K562 (cell line): ENCODE measurements around the gene ECSCR. TPM values are rescaled to one million over a fixed set of nuclear protein-coding genes. Genes with fewer than 3 reads are reported as not detected.

Experiments
- ATF2 ChIP-seq: sonication (generic); formaldehyde crosslinking; IDR thresholded peaks from 2 replicates; pipeline ENCODE4 v1.8.1; 2022; ENCODE audit warnings: missing genetic modification reagents
- ATF6 ChIP-seq: sonication (generic); formaldehyde crosslinking; IDR thresholded peaks from 2 replicates; pipeline ENCODE4 v1.4.0; 2020; ENCODE audit warnings: mild to moderate bottlenecking, missing genetic modification reagents
- BRD9 ChIP-seq: fragments of 450-650 bp; IDR thresholded peaks from 2 replicates; pipeline ENCODE4 v1.6.1; 2018; ENCODE audit warnings: low read depth; ENCODE audit not compliant: partially characterized antibody
- FOXJ2 ChIP-seq: fragments of 200-800 bp; sonication (Bioruptor generic); IDR thresholded peaks from 2 replicates; pipeline ENCODE4 v1.6.1; 2016; ENCODE audit warnings: missing genetic modification characterization, missing compliant biosample characterization
- GTF3C2 ChIP-seq: IDR thresholded peaks from 3 replicates; pipeline ENCODE4 v1.6.1; 2011; ENCODE audit warnings: borderline replicate concordance, mild to moderate bottlenecking, moderate library complexity; ENCODE audit not compliant: insufficient read length; ENCODE audit errors: extremely low read depth
- MITF ChIP-seq: IDR thresholded peaks from 2 replicates; pipeline ENCODE4 v1.6.1; 2014; ENCODE audit warnings: antibody characterized with exemption
- MYC ChIP-seq, 2 experiments: fragments of 250-450 bp in 1 of 2; sonication (Bioruptor Pico) in 1 of 2; IDR thresholded peaks; 2 replicates each; pipeline versions ENCODE4 v1.5.1 to v1.6.1; 2012 to 2021; ENCODE audit warnings: low read depth in 2 of 2, borderline replicate concordance in 1 of 2, improper control_type of control experiment in 1 of 2, low read length in 1 of 2, mild to moderate bottlenecking in 1 of 2, moderate library complexity in 1 of 2
- PTTG1 ChIP-seq: fragments of 450-650 bp; IDR thresholded peaks from 2 replicates; pipeline ENCODE4 v1.6.1; 2016; ENCODE audit warnings: low read depth, mild to moderate bottlenecking, missing genetic modification characterization, missing compliant biosample characterization
- RBM14 ChIP-seq: fragments of 200-400 bp; formaldehyde crosslinking; IDR thresholded peaks from 2 replicates; pipeline ENCODE4 v1.6.1; 2018; ENCODE audit warnings: low read depth, mild to moderate bottlenecking, low read length, moderate library complexity, borderline replicate concordance; ENCODE audit not compliant: insufficient read depth
- ZFP30 ChIP-seq: fragments of 250-450 bp; sonication (Bioruptor Pico); IDR thresholded peaks from 2 replicates; pipeline ENCODE4 v1.8.0; 2022; ENCODE audit warnings: moderate library complexity, mild to moderate bottlenecking, inconsistent platforms, borderline replicate concordance
- ZNF354B ChIP-seq: fragments of 250-450 bp; sonication (Bioruptor Pico); IDR thresholded peaks from 2 replicates; pipeline ENCODE4 v1.4.0; 2020
- ZNF518B ChIP-seq: fragments of 250-450 bp; sonication (Bioruptor Pico); IDR thresholded peaks from 2 replicates; pipeline ENCODE4 v1.5.0; 2021; ENCODE audit warnings: mild to moderate bottlenecking, moderate library complexity
- polyA plus RNA-seq, 8 experiments: library from polyadenylated mRNA; depleted of rRNA in 4 of 8; stranded (reverse) in 5 of 8; unstranded in 3 of 8; fragments of >200 nt; fragmentation: Nextera tagmentation in 2 of 8; fragmentation: Illumina TruSeq in 1 of 8; extraction: Ambion mirVana in 2 of 8; extraction: Trizol in 1 of 8; gene quantifications; 2 replicates each; pipeline versions ENCODE4 v1.2.1 to v1.2.3, GENCODE V29; 2011 to 2014; ENCODE audit warnings: inconsistent platforms in 1 of 8, missing spikeins in 1 of 8
- total RNA-seq, 7 experiments: library from RNA; depleted of rRNA in 6 of 7; stranded (reverse); fragments of >200 nt in 6 of 7; fragmentation: Illumina TruSeq in 2 of 7; extraction: Trizol in 2 of 7; gene quantifications; 2 replicates each; pipeline versions ENCODE4 v1.2.1 to v1.2.3, GENCODE V29; 2011 to 2021; ENCODE audit warnings: low replicate concordance in 1 of 7

The ECSCR gene
- total and polyA plus RNA-seq, 9 of the 15 experiments (the other 6 are each of a cell fraction or from before 2014, with no cell fraction given): 0.10 to 0.25 (median 0.13) TPM; not detected in 6

- TF ChIP-seq GTF3C2: no peak
- no peak for TF ChIP-seq ZNF518B (CRISPR knock-in tag)
- 0 out of 2 replicates have a peak, but pooled peaks have one; percentile 16 for TF ChIP-seq MITF
- TF ChIP-seq MYC (IDR thresholded peaks at IDR 0.05; ENCODE audit: low read depth, low read length): no peak; the same call in 1 of the 2 replicates
- TF ChIP-seq MYC (CRISPR knock-in tag; IDR thresholded peaks at IDR 0.05; ENCODE audit: borderline replicate concordance, low read depth): no peak
- TF ChIP-seq PTTG1 (tag): no peak
- peak; percentile 72 for TF ChIP-seq BRD9
- 0 out of 2 replicates have a peak, but pooled peaks have one; percentile 43 for TF ChIP-seq FOXJ2 (tag)
- no peak for TF ChIP-seq ATF2 (CRISPR knock-in tag)
- TF ChIP-seq ZFP30: no peak
- TF ChIP-seq RBM14: no peak
- no peak for TF ChIP-seq ATF6 (CRISPR knock-in tag)
- TF ChIP-seq ZNF354B (CRISPR knock-in tag): no peak
Measured at GRCh38 chr5:139482050-139482889, 19.7 kb upstream of the ECSCR start, which contains the start of gene STING1 (continued).
